ENCODE measurements around the gene GCN1. TPM values are rescaled to one million over a fixed set of nuclear protein-coding genes. Genes with fewer than 3 reads are reported as not detected.

Gene GCN1
- polyA plus RNA-seq, 3 donors, result 5.0 to 22.1 (median 8.3) TPM

GRCh38 chr12:120200364-120200800, 5.9 kb upstream of the GCN1 start:
- Histone ChIP-seq H3K4me3 (replicated peaks in 1 of 3; ENCODE audit: low read depth in 2 of 3, low read length in 3 of 3) (peak overlapping the region; percentile 78 to 89 (median 81)), H3K27ac (ENCODE audit: low read depth in 1 of 2, low read length in 2 of 2) (peak overlapping the region; percentile 59 to 86), H3K4me1 (ENCODE audit: control insufficient read depth in 1 of 2, insufficient read depth in 2 of 2, low read length in 2 of 2) (peaks cover 13 to 31% of the 10 kb centered on the region in 2 donors), H3K79me2 (ENCODE audit: insufficient read depth, low read length) (peaks cover 37% of the 10 kb centered on the region), H3K4me2 (replicated peaks; ENCODE audit: extremely low read depth, low read length, poor library complexity, severe bottlenecking) (peak overlapping the region; percentile 89), H3K36me3 (replicated peaks in 1 of 2; ENCODE audit: control insufficient read depth in 1 of 2, insufficient read depth in 2 of 2, low read length in 2 of 2) (peaks cover 33 to 38% of the 10 kb centered on the region in 2 donors), H3K9me3 (replicated peaks in 1 of 2; ENCODE audit: control insufficient read depth in 1 of 2, insufficient read depth in 1 of 2, low read length in 2 of 2) (no peaks in the 10 kb centered on the region), H3K27me3 (ENCODE audit: control insufficient read depth in 2 of 2, insufficient read depth in 2 of 2, low read length in 2 of 2) (no peaks in the 10 kb centered on the region), H3K9ac (ENCODE audit: insufficient read depth, low read length, poor library complexity, severe bottlenecking) (peak overlapping the region; percentile 79), H4K20me1 (ENCODE audit: insufficient read depth, low read length) (peaks cover 21% of the 10 kb centered on the region), H2AFZ (ENCODE audit: insufficient read depth, low read depth, low read length, poor library complexity, severe bottlenecking) (peak overlapping the region; percentile 81)
- no peak for TF ChIP-seq CTCF (IDR thresholded peaks at IDR 0.05)
- Mint-ChIP-seq H3K36me3 (peaks cover 27 to 30% of the 10 kb centered on the region in 2 donors), H3K27ac (peak overlapping the region; percentile 88 to 97 (median 94)), H3K27me3 (ENCODE audit: low read depth in 3 of 3) (peaks cover 0 to 2% (median 0%) of the 10 kb centered on the region in 3 donors), H3K9me3 (no peaks in the 10 kb centered on the region), H3K4me1 (peaks cover 26% of the 10 kb centered on the region), H3K4me3 (peak overlapping the region; percentile 97)
- DNase-seq, result peak in 1 of 3 donors; percentile 51
- intact Hi-C loops (cut with micrococcal nuclease), result loop anchor here in 1 of 2 donors (2.0 to 5.0 kb wide), 3 partner anchors 74 to 113 kb away; partner anchors contain the start of gene RAB35
- 5% methylated on average over 14 of the region's 16 CpGs for WGBS (ENCODE audit: insufficient coverage)

- peak overlapping the region; percentile 88 to 97 (median 94) for H3K27ac Mint-ChIP-seq
- peak overlapping the region in 1 of 2 donors; percentile 86 for H3K27ac ChIP-seq (ENCODE audit: low read depth in 1 of 2, low read length in 2 of 2)
- H3K36me3 ChIP-seq (replicated peaks in 1 of 2; ENCODE audit: control insufficient read depth in 1 of 2, insufficient read depth in 2 of 2, low read length in 2 of 2), result peaks cover 33 to 38% of the 10 kb centered on the region in 2 donors
- peaks cover 19 to 38% of the 10 kb centered on the region in 2 donors for H3K4me1 ChIP-seq (ENCODE audit: control insufficient read depth in 1 of 2, insufficient read depth in 2 of 2, low read length in 2 of 2)
- H3K36me3 Mint-ChIP-seq, result peaks cover 27 to 30% of the 10 kb centered on the region in 2 donors
- no peaks in the 10 kb centered on the region for H3K27me3 ChIP-seq (ENCODE audit: control insufficient read depth in 2 of 2, insufficient read depth in 2 of 2, low read length in 2 of 2)
- TF ChIP-seq CTCF (IDR thresholded peaks at IDR 0.05), result no peak
- intact Hi-C loops (cut with micrococcal nuclease), result loop anchor here in 1 of 2 donors (2.0 to 5.0 kb wide), 3 partner anchors 73 to 112 kb away; partner anchors contain the start of gene RAB35
- H3K4me2 ChIP-seq (replicated peaks; ENCODE audit: extremely low read depth, low read length, poor library complexity, severe bottlenecking), result peak overlapping the region; percentile 89
- H3K27me3 Mint-ChIP-seq (ENCODE audit: low read depth in 3 of 3), result peaks cover 0 to 2% (median 0%) of the 10 kb centered on the region in 3 donors
- peaks cover 21% of the 10 kb centered on the region for H4K20me1 ChIP-seq (ENCODE audit: insufficient read depth, low read length)
- H3K9me3 Mint-ChIP-seq, result no peaks in the 10 kb centered on the region
- peak overlapping the region; percentile 78 to 89 (median 81) for H3K4me3 ChIP-seq (replicated peaks in 1 of 3; ENCODE audit: low read depth in 2 of 3, low read length in 3 of 3)
- H3K9ac ChIP-seq (ENCODE audit: insufficient read depth, low read length, poor library complexity, severe bottlenecking), result peak overlapping the region; percentile 79
- H3K79me2 ChIP-seq (ENCODE audit: insufficient read depth, low read length), result peaks cover 43% of the 10 kb centered on the region
- peak; percentile 21 to 71 (median 50) for DNase-seq
- H3K4me1 Mint-ChIP-seq, result peaks cover 31% of the 10 kb centered on the region
- peak overlapping the region; percentile 97 for H3K4me3 Mint-ChIP-seq
- no peaks in the 10 kb centered on the region for H3K9me3 ChIP-seq (replicated peaks in 1 of 2; ENCODE audit: control insufficient read depth in 1 of 2, insufficient read depth in 1 of 2, low read length in 2 of 2)
- 27% methylated on average over 6 of the region's 12 CpGs for WGBS (ENCODE audit: insufficient coverage)
- no peak overlapping the region for H2AFZ ChIP-seq (ENCODE audit: insufficient read depth, low read depth, low read length, poor library complexity, severe bottlenecking)
Observed at GRCh38 chr12:120199595-120200306, 5.2 kb upstream of the GCN1 start.
